Subcutaneous adipose tissue (tissue), 4 donors: Measurements from ENCODE around the gene DIRAS2. TPM values are rescaled to one million over a fixed set of nuclear protein-coding genes. Genes with fewer than 3 reads are reported as not detected.

Experiments used
- total RNA-seq, 4 donors: library from RNA; depleted of rRNA; stranded (reverse); fragments of >200 nt; gene quantifications; one replicate each; pipeline ENCODE4 v1.1.0, GENCODE V29; 2016
- TF ChIP-seq, protein P1 (sequence below): fragments of 450-650 bp; IDR thresholded peaks from one replicate; pipeline ENCODE4 v1.5.1; 2016; ENCODE audit warnings: low read depth, mild to moderate bottlenecking, control low read depth, antibody characterized with exemption, moderate library complexity

Gene DIRAS2, protein sequence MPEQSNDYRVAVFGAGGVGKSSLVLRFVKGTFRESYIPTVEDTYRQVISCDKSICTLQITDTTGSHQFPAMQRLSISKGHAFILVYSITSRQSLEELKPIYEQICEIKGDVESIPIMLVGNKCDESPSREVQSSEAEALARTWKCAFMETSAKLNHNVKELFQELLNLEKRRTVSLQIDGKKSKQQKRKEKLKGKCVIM
- total RNA-seq: under 1 TPM in 2 of 4 donors, not detected in 2; 0.34 to 0.44 TPM

DNA sequence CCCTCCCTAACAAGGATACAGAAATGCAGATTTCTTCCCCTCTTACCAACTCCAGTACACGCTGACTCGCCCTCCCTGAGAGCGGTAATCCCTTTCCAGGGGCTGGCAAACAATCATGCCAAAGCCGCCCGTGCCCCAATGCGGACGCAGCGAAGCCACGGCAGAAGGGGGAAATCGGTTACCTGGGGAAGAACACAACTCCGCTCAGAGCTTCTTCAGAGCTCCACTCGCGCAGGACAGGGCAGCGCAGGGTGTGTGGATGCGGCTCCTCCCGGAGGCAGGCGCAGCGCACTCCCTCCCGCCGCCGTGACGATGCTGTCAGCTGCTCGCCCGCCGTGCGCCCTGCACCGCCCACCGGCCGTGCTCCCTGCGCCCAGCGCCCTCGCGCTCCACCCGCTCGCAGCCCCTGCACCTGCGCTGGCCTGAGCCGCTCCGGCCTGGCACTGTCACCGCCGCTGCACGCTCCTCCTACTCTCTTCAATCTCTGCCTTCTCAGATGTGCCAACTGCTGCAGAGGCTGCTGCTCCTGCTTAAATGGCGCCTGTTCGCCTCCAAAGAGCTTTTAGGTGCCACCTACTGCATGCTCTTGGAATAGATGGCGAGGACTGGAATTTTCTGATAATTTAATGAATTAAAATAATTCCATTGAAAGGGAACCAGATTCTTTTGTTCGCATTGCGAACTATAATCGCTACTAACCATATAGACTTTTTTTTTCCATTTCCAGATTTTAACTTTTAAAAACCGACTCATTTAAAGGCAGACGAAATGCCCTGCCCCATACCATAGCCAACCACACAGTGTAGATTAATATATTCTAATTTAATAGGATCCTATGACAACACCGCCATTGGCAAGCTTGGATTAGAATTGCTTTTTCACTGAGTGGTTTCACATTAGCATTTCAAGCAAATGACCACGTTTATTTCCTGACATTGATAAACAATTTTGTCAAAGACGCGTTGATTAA lies at the start of gene DIRAS2:
TSS of gene DIRAS2 (minus strand) at position 255 of the 970 bp plus-strand sequence. CDS start 28,997 bp downstream, outside the sequence.
- TF ChIP-seq, protein P1, sequence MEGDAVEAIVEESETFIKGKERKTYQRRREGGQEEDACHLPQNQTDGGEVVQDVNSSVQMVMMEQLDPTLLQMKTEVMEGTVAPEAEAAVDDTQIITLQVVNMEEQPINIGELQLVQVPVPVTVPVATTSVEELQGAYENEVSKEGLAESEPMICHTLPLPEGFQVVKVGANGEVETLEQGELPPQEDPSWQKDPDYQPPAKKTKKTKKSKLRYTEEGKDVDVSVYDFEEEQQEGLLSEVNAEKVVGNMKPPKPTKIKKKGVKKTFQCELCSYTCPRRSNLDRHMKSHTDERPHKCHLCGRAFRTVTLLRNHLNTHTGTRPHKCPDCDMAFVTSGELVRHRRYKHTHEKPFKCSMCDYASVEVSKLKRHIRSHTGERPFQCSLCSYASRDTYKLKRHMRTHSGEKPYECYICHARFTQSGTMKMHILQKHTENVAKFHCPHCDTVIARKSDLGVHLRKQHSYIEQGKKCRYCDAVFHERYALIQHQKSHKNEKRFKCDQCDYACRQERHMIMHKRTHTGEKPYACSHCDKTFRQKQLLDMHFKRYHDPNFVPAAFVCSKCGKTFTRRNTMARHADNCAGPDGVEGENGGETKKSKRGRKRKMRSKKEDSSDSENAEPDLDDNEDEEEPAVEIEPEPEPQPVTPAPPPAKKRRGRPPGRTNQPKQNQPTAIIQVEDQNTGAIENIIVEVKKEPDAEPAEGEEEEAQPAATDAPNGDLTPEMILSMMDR: no peak

DNA sequence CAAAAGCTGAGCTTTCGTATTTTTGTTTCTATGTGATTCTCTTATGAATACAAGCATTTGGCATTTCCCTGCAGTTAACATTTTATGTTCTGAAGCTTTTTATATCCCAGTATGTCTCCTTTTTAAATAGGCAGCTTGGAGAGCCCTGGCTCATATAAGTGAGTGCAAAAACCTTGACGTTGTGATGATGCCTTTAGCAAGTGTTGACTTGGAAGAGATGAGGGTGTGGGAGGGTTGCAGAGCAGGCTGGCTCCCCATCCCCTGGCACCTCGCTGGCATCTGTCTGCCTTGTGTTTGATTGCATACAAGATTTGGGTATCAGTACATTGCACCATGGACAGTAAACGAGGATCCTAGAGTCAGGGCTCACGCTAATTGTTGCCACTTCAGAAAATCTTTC lies 42.1 kb upstream of the DIRAS2 start:
- TF ChIP-seq, protein P1: no peak

DNA sequence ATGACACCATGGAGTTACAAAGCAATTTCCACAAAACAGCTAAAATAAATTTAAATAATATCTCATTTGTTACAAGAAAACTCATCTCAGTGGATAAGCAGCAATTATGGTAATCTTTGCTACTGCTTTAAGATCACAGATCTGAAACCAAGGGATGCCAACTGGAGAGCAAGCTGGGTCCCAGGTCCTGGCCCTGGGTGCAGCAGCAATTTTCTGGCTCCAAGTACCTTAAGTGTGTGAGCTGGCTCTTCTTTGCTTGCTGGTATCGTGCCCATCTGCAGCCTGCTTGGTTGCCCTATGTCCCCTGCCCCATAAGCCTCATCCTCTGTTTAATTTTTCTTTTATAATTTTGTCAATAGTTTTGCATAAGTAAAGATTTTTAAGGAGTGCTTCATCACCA lies 41.5 kb upstream of the DIRAS2 start:
- TF ChIP-seq, protein P1: no peak

DNA sequence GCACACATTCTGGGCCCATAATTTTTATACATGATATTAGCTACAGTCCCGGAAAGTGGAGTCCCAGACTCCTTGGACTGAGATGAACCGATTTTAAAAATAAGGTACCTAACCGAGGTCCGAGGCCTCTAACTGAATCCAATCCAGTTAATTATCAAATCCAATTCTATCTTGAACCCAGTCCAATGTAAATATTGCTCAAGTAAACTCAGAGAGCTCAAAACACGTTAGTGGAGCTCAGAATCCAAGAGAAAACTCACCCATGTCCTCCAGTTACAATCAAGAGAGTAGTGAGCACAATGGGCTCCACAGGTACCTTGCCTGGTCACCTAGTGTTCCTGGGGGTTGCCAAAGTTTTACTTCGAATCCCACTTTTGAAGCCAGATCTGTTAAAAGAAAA lies 37.9 kb upstream of the DIRAS2 start:
- TF ChIP-seq, protein P1: no peak

DNA sequence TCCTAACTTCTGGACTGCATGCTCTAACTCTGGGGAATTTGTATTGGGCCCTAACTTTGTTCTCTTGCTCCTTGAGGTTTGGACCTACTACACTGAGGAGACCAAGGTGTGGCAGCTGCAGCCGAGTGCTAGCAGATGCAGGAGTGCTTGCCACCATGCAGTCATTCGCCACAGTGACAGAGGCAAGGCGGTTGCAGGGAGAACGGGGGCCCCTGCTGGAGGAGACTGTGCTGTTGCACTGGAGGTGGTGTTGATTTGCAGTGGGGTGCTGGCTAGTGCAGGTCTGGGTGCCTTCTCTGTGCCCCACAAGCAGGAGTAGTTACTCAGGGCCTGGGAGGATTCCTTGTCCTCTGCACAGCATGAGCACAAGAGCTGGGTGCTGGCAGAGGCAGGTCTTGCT lies 22.4 kb upstream of the DIRAS2 start:
- TF ChIP-seq, protein P1: no peak

DNA sequence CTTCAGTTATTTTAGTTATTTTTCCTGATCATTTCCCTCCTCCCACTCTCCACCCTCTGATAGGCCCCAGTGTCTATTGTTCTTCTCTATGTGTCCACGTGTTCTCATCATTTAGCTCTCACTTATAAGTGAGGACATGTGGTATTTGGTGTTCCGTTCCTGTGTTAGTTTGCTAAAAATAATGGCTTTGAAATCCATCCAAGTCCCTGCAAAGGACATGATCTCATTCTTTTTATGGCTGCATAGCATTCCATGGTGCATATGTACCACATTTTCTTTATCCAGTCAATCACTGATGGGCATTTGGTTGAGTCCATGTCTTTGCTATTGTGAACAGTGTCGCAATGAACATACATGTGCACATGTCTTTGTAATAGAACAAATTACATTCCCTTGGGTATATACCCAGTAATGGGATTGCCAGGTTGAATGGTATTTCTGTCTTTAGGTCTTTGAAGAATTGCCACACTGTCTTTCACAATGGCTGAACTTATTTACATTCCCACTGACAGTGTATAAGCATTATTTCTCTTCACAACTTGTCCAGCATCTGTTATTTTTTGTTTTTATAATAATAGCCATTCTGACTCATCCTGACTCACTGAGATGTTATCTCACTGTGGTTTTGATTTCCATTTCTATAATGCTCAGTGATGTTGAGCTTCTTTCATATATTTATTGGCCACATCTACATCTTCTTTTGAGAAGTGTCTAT lies 17.2 kb upstream of the DIRAS2 start:
- TF ChIP-seq, protein P1: no peak

DNA sequence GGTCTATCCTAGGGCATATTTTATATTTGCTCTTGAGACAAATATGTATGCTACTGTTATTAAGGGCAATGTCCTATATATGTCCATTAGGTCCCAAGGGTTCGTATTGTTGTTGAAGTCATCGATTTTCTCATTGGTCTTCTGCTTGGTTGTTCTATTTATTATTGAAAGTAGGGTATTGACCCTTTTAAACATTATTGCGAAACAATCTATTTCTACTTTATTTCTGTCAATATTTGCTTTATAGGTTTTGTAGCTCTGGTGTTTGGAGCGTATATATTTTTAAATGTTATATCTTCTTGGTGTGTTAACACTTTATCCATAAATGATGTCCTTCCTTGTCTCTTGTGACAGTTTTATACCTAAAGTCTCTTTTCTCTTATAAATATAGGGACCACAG lies 16.2 kb upstream of the DIRAS2 start:
- TF ChIP-seq, protein P1: no peak
